Stimulated activated CD8-positive, alpha-beta memory T cell treated with anti-CD3 and anti-CD28 coated beads, Interleukin-7, amount 100 ng/mL, for 24 hours (primary cell): ENCODE results near the gene STX18.
"Not testable (repeated sequence)": the region's sequence is repeated elsewhere in the genome, so short reads cannot be mapped to it uniquely, and the experiment has no call there.

Experiments used
- DNase-seq: peaks from one replicate; pipeline ENCODE4 v3.0.0-alpha.2; 2020; ENCODE audit warnings: low read depth

The STX18 gene

GRCh38 chr4:4507923-4508322 is 33.9 kb downstream of the STX18 start:
- DNase-seq = no peak

- DNase-seq = no peak
These were observed 34.4 kb downstream of the STX18 start for GRCh38 chr4:4507403-4507802.

- no peak for DNase-seq
These were observed 34.9 kb downstream of the STX18 start for GRCh38 chr4:4506961-4507360.

GRCh38 chr4:4505211-4505610 is 36.6 kb downstream of the STX18 start:
- not testable (repeated sequence) for DNase-seq

- DNase-seq = no peak
These were observed 37.1 kb downstream of the STX18 start for GRCh38 chr4:4504783-4505182.

- DNase-seq = no peak
These were observed 39.0 kb downstream of the STX18 start for GRCh38 chr4:4502694-4503311.

GRCh38 chr4:4501679-4502078 is 40.2 kb downstream of the STX18 start:
- no peak for DNase-seq

GRCh38 chr4:4499438-4500123 is 42.3 kb downstream of the STX18 start:
- no peak for DNase-seq

- no peak for DNase-seq
These were observed 45.1 kb downstream of the STX18 start for GRCh38 chr4:4496592-4497372.

- no peak for DNase-seq
These were observed 47.0 kb downstream of the STX18 start for GRCh38 chr4:4494882-4495281.

GRCh38 chr4:4492161-4492847 is 49.5 kb downstream of the STX18 start:
- no peak for DNase-seq

GRCh38 chr4:4491396-4491893 is 50.4 kb downstream of the STX18 start:
- no peak for DNase-seq

GRCh38 chr4:4490816-4491215 is 51.0 kb downstream of the STX18 start:
- no peak for DNase-seq

GRCh38 chr4:4490041-4490440 is 51.8 kb downstream of the STX18 start:
- DNase-seq = no peak

- peak; percentile 49 for DNase-seq
These were observed 53.1 kb downstream of the STX18 start for GRCh38 chr4:4488405-4489404.

GRCh38 chr4:4486969-4487368 is 54.9 kb downstream of the STX18 start:
- no peak for DNase-seq

- no peak for DNase-seq
These were observed 56.0 kb downstream of the STX18 start for GRCh38 chr4:4485806-4486205.

- DNase-seq = no peak
These were observed 60.4 kb downstream of the STX18 start for GRCh38 chr4:4481399-4481994.

- DNase-seq = no peak
These were observed 61.0 kb downstream of the STX18 start for GRCh38 chr4:4480685-4481398.

GRCh38 chr4:4480205-4480604 is 61.6 kb downstream of the STX18 start:
- no peak for DNase-seq
